ENCODE measurements around the gene C16orf90. TPM values are rescaled to one million over a fixed set of nuclear protein-coding genes. Genes with fewer than 3 reads are reported as not detected.

C16orf90 gene
- total RNA-seq, 4 donors from 2014 or later: not detected

DNA sequence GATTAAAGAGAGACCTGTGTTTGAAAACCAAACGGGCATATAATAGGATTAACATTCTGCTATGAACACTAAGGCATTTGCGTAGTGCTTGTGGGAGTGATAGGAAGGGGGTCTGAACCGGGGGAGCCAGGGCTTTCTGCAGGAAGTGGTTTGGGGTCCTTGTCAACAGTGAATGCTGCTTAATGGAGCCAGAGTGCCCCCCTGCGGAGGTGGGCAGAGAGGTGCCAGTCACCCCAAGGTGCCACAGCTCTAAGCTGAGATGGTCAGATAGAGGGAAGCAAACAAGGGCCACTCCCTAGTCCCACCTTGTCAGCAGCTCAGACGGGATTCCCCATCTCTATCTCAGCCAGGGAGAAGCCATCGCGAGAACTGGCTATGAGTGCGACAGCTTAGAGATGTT is 34.1 kb downstream of the C16orf90 start:
- Histone ChIP-seq H3K4me1 (peaks cover 69 to 71% of the 10 kb centered on the region in 2 donors), H3K36me3 (peaks cover 0 to 1% of the 10 kb centered on the region in 2 donors), H3K27me3 (no peaks in the 10 kb centered on the region), H3K9me3 (no peaks in the 10 kb centered on the region), H3K4me3 (no peak overlapping the region), H3K27ac (peak overlapping the region in 2 of 4 donors; percentile 7 to 99)
- no peak for DNase-seq
- intact Hi-C loops (cut with DNase I; ENCODE audit: low total_unique reads): no loop called here
- in situ Hi-C loops (cut with MboI; ENCODE audit: low sequenced_read_pairs in 4 of 4): no loop called here
- TF ChIP-seq POLR2A (IDR thresholded peaks at IDR 0.05): no peak
- TF ChIP-seq, protein P1, sequence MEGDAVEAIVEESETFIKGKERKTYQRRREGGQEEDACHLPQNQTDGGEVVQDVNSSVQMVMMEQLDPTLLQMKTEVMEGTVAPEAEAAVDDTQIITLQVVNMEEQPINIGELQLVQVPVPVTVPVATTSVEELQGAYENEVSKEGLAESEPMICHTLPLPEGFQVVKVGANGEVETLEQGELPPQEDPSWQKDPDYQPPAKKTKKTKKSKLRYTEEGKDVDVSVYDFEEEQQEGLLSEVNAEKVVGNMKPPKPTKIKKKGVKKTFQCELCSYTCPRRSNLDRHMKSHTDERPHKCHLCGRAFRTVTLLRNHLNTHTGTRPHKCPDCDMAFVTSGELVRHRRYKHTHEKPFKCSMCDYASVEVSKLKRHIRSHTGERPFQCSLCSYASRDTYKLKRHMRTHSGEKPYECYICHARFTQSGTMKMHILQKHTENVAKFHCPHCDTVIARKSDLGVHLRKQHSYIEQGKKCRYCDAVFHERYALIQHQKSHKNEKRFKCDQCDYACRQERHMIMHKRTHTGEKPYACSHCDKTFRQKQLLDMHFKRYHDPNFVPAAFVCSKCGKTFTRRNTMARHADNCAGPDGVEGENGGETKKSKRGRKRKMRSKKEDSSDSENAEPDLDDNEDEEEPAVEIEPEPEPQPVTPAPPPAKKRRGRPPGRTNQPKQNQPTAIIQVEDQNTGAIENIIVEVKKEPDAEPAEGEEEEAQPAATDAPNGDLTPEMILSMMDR (IDR thresholded peaks at IDR 0.05 in 4 of 5, conservative IDR thresholded peaks at IDR 0.05 in 1 of 5): no peak
- ATAC-seq: no peak

DNA sequence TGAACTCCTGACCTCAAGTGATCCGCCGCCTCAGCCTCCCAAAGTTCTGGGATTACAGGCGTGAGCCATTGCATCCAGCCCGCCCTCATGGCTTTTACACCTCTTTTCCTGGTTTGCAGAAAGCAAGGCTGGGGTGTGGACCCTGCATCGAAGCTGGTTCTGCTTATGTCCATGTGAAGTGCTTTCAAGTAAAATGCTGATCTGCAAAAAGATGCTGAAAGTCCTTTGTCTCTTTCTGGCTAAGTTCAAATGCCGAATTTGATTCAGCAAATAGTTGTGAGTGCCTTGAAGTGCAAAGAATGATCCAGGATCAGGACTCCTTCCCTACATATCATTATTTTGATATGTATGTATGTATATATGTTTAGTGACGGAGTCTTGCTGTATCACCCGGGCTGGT is 34.7 kb downstream of the C16orf90 start:
- H3K4me1 ChIP-seq: peaks cover 73 to 76% of the 10 kb centered on the region in 2 donors
- DNase-seq (no peak), ATAC-seq (no peak)
- no peak for TF ChIP-seq POLR2A (IDR thresholded peaks at IDR 0.05)
- TF ChIP-seq, protein P1 (IDR thresholded peaks at IDR 0.05 in 4 of 5, conservative IDR thresholded peaks at IDR 0.05 in 1 of 5): no peak
- in situ Hi-C loops (cut with MboI; ENCODE audit: low sequenced_read_pairs in 4 of 4) (no loop called here), intact Hi-C loops (cut with DNase I; ENCODE audit: low total_unique reads) (no loop called here)
- peak overlapping the region in 3 of 4 donors; percentile 94 to 99 (median 97) for H3K27ac ChIP-seq
- no peak overlapping the region for H3K4me3 ChIP-seq
- no peaks in the 10 kb centered on the region for H3K27me3 ChIP-seq
- no peaks in the 10 kb centered on the region for H3K36me3 ChIP-seq
- H3K9me3 ChIP-seq: no peaks in the 10 kb centered on the region

DNA sequence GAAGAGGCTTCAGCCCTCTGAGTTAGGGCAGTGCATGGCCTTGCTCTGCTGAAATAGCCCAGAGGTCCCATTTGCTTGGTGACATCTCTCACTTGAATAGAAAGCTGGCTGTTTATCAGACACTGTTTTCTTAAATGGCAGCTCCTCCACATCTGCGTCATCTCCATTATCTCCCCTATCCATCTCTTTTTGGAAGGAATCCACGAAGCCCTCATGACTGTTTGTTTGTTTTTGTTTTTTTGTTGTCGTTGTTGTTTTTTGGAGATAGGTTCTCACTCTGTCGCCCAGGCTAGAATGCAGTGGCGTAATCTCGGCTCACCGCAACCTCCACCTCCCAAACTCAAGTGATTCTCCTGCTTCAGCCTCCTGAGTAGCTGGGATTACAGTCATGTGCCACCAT is 35.2 kb downstream of the C16orf90 start:
- Histone ChIP-seq H3K4me1 (peaks cover 78 to 79% of the 10 kb centered on the region in 2 donors), H3K27ac (peak overlapping the region; percentile 94 to 99 (median 97)), H3K27me3 (no peaks in the 10 kb centered on the region), H3K36me3 (no peaks in the 10 kb centered on the region), H3K4me3 (peak overlapping the region in 1 of 4 donors; percentile 73), H3K9me3 (no peaks in the 10 kb centered on the region)
- ATAC-seq: no peak
- DNase-seq: no peak
- in situ Hi-C loops (cut with MboI; ENCODE audit: low sequenced_read_pairs in 4 of 4): no loop called here
- intact Hi-C loops (cut with DNase I; ENCODE audit: low total_unique reads): no loop called here
- no peak for TF ChIP-seq POLR2A (IDR thresholded peaks at IDR 0.05)
- TF ChIP-seq, protein P1 (IDR thresholded peaks at IDR 0.05 in 4 of 5, conservative IDR thresholded peaks at IDR 0.05 in 1 of 5): no peak

DNA sequence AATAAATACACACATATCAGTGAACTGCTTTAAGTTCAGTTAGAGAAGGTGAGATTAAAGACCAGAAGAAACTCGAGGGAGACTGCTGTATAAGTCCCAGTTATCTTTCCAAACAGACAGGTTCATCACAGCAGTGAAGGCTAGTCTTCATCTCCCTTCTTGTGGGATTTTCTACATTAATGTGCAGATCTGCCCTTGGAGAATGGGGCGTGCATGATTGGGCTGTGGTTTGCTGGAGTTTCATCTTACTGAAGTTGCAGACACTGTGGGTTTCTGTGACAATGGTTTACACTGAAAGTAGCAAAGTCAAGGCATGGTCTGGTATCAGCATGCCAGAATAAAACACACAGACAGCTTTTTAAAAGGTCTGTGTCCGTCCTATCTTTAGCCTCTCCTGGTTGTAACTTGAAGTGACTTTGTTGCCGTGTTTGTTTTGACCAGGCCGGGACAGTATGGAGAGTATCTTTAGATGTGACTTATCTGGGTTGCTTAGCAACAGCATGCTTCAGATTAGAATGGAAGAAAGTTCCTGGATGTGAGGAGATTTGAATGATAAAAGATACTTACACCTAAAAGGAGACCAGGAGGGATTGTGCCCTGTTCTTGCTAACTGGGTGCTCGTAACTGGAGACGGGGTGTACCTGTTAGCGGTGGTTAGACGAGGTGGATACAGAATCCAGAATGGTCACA is 35.7 kb downstream of the C16orf90 start:
- DNase-seq: no peak
- H3K27me3 ChIP-seq: no peaks in the 10 kb centered on the region
- peak overlapping the region; percentile 73 to 93 (median 80) for H3K4me3 ChIP-seq
- H3K27ac ChIP-seq: peak overlapping the region; percentile 94 to 99 (median 97)
- H3K4me1 ChIP-seq: peaks cover 75 to 78% of the 10 kb centered on the region in 2 donors
- no peaks in the 10 kb centered on the region for H3K36me3 ChIP-seq
- intact Hi-C loops (cut with DNase I; ENCODE audit: low total_unique reads) (loop anchor here (5.0 kb wide), 1 partner anchor 153 kb away; the partner anchor contains the start of gene SLX4), in situ Hi-C loops (cut with MboI; ENCODE audit: low sequenced_read_pairs in 4 of 4) (no loop called here)
- TF ChIP-seq, protein P1 (IDR thresholded peaks at IDR 0.05 in 4 of 5, conservative IDR thresholded peaks at IDR 0.05 in 1 of 5): no peak
- TF ChIP-seq POLR2A (IDR thresholded peaks at IDR 0.05): no peak
- peak in 1 of 2 donors; percentile 30 for ATAC-seq
- H3K9me3 ChIP-seq: no peaks in the 10 kb centered on the region

All from gastrocnemius medialis (tissue), 4 donors.